ENCODE results near the gene ACTL6B.

ACTL6B gene

GRCh38 chr7:100626530-100627237 is 29.6 kb downstream of the ACTL6B start:
- DNase-seq: peak; percentile 68 to 88 (median 78)

GRCh38 chr7:100626055-100626454 is 30.2 kb downstream of the ACTL6B start:
- DNase-seq: no peak

- DNase-seq: no peak
Observed at GRCh38 chr7:100623951-100624824, 32.1 kb downstream of the ACTL6B start.

- no peak for DNase-seq
Observed at GRCh38 chr7:100621554-100621953, 34.7 kb downstream of the ACTL6B start.

- no peak for DNase-seq
Observed at GRCh38 chr7:100620804-100621203, 35.4 kb downstream of the ACTL6B start.

GRCh38 chr7:100620239-100620638 is 36.0 kb downstream of the ACTL6B start:
- no peak for DNase-seq

GRCh38 chr7:100614308-100614861 is 41.9 kb downstream of the ACTL6B start:
- DNase-seq: no peak

GRCh38 chr7:100613412-100614175 is 42.7 kb downstream of the ACTL6B start:
- DNase-seq: no peak

GRCh38 chr7:100612730-100613390 is 43.4 kb downstream of the ACTL6B start:
- no peak for DNase-seq

GRCh38 chr7:100611983-100612729 is 44.1 kb downstream of the ACTL6B start, which contains the start of gene MOSPD3:
TSS of gene MOSPD3 (plus strand) at chr7:100612540. CDS start at chr7:100612792, 252 bp downstream.
- DNase-seq: peak; percentile 91 to 97 (median 93)

- no peak for DNase-seq
Observed at GRCh38 chr7:100609958-100610357, 46.3 kb downstream of the ACTL6B start.

- no peak for DNase-seq
Observed at GRCh38 chr7:100607111-100607510, 49.1 kb downstream of the ACTL6B start.

GRCh38 chr7:100606313-100606712 is 49.9 kb downstream of the ACTL6B start:
- DNase-seq: no peak

GRCh38 chr7:100604976-100605911 is 51.0 kb downstream of the ACTL6B start:
- DNase-seq: peak in 1 of 4 experiments; percentile 27

GRCh38 chr7:100604028-100604975 is 51.9 kb downstream of the ACTL6B start:
- peak in 3 of 4 experiments; percentile 21 to 73 (median 59) for DNase-seq

- no peak for DNase-seq
Observed at GRCh38 chr7:100603726-100604027, 52.6 kb downstream of the ACTL6B start.

- DNase-seq: no peak
Observed at GRCh38 chr7:100602889-100603725, 53.1 kb downstream of the ACTL6B start.

GRCh38 chr7:100600730-100601038 is 55.6 kb downstream of the ACTL6B start:
- DNase-seq: no peak
